ENCODE measurements around the gene HTRA3. TPM values are rescaled to one million over a fixed set of nuclear protein-coding genes. Genes with fewer than 3 reads are reported as not detected.

HTRA3 gene
- polyA plus RNA-seq, 3 donors from 2014 or later, result not detected

DNA sequence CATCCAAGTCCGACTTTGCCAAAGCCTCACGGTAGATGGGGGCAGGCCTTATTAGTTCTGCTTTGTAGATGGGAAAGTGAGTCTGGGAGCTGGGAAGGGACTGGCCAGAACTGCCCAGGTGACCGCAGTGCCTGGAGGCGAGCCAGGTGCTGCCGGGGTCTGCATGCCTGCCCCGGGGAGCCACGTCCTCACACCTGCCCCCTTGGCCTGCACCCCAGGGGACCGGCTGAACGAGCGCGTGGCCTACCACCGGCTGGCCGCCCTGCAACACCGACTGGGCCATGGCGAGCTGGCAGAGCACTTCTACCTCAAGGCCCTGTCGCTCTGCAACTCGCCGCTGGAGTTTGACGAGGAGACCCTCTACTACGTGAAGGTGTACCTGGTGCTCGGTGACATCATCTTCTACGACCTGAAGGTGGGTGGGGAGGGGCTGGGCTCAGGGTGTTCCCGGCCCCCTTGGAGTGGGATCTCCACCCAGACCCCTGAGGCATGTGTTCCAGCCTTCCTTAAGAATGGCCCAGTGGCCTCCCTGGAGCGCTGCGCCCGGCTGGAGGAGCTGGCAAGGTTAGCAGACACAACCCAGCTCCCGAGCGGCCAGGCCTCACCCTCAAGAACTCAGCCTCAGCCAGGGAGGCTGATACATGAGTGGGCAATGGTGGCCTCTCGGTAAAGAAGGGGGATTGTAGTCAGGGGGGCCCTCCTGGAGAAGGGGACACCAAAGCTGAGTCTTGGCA, 32.1 kb upstream of the HTRA3 start:
- Mint-ChIP-seq H3K27ac (no peak overlapping the region), H3K4me1 (peaks cover 0 to 10% of the 10 kb centered on the region in 2 donors), H3K36me3 (peaks cover 6 to 8% (median 6%) of the 10 kb centered on the region in 3 donors), H3K9me3 (peaks cover 0 to 2% (median 0%) of the 10 kb centered on the region in 6 donors), H3K27me3 (ENCODE audit: low read depth in 3 of 3) (peaks cover 0 to 1% (median 0%) of the 10 kb centered on the region in 3 donors), H3K4me3 (no peak overlapping the region)
- DNase-seq, result no peak

- Mint-ChIP-seq H3K9me3 (peaks cover 0 to 2% (median 0%) of the 10 kb centered on the region in 6 donors), H3K36me3 (peaks cover 6 to 8% (median 6%) of the 10 kb centered on the region in 3 donors), H3K4me1 (peaks cover 0 to 10% of the 10 kb centered on the region in 2 donors), H3K4me3 (no peak overlapping the region), H3K27ac (no peak overlapping the region), H3K27me3 (ENCODE audit: low read depth in 3 of 3) (peaks cover 0 to 1% (median 0%) of the 10 kb centered on the region in 3 donors)
- DNase-seq, result no peak
These were observed 31.5 kb upstream of the HTRA3 start for GRCh38 chr4:8238036-8238511.

DNA sequence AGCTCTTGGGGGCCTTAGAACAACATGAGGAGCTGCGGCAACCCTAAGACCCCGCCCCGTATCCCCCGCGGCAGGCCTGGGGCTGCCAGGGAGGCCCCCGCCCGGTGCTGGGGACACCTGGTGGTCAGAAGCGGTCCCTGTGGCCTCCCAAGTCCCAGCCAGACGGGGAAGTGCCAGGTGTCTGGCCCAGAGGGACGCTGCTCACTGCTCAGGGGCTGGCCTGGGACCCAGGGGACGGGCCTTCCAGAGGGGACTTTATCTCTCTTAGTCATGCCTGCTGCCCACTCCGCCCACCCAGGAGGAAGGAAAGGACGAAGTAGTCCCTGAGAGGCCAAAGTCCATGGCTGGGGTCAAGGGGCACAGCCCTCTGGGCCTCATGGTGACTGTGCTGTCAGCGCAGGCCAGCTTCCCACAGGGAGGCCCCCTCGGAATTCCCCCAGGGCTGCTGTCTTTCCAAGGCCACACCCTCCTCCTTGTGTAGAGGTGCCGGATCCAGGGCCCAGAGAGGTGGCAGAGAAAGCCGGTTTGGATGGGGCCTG, 31.0 kb upstream of the HTRA3 start:
- H3K9me3 Mint-ChIP-seq, result peaks cover 0 to 2% (median 0%) of the 10 kb centered on the region in 6 donors
- H3K27ac Mint-ChIP-seq, result no peak overlapping the region
- peaks cover 0 to 10% of the 10 kb centered on the region in 2 donors for H3K4me1 Mint-ChIP-seq
- peaks cover 0 to 1% (median 0%) of the 10 kb centered on the region in 3 donors for H3K27me3 Mint-ChIP-seq (ENCODE audit: low read depth in 3 of 3)
- peaks cover 6 to 8% (median 6%) of the 10 kb centered on the region in 3 donors for H3K36me3 Mint-ChIP-seq
- no peak for DNase-seq
- no peak overlapping the region for H3K4me3 Mint-ChIP-seq

- peaks cover 0 to 5% (median 0%) of the 10 kb centered on the region in 3 donors for H3K27me3 Mint-ChIP-seq (ENCODE audit: low read depth in 3 of 3)
- H3K4me3 Mint-ChIP-seq, result peak overlapping the region in 2 of 5 donors; percentile 21 to 50
- peaks cover 0 to 2% (median 0%) of the 10 kb centered on the region in 6 donors for H3K9me3 Mint-ChIP-seq
- H3K27ac Mint-ChIP-seq, result peak overlapping the region in 1 of 6 donors; percentile 66
- H3K36me3 Mint-ChIP-seq, result peaks cover 6 to 8% (median 6%) of the 10 kb centered on the region in 3 donors
- DNase-seq, result no peak
- H3K4me1 Mint-ChIP-seq, result peaks cover 0 to 10% of the 10 kb centered on the region in 2 donors
These were observed 30.3 kb upstream of the HTRA3 start for GRCh38 chr4:8239226-8239625.

DNA sequence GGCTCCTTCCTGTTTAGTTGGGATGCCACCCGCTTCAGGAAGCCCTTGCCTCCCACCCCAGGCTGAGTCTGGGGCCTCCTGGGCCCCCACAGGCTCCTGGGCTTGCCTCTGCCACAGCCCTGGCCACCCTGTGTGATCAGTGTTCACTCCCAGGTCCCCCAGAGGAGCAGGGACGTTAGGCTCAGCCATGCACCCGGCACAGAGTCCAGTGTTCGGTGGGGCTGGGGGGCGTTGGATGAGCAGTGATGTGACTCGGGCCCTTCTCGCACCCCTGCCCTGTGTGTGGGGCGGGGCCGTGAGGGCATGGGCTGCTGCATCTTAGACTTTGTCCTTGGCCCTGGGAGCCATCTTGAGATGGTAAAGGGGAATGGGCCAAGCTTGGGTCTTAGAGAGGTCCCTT, 29.9 kb upstream of the HTRA3 start:
- DNase-seq, result no peak

GRCh38 chr4:8240211-8241041, 29.1 kb upstream of the HTRA3 start:
- Mint-ChIP-seq H3K4me3 (no peak overlapping the region), H3K36me3 (peaks cover 6 to 8% (median 6%) of the 10 kb centered on the region in 3 donors), H3K4me1 (peaks cover 0 to 10% of the 10 kb centered on the region in 2 donors), H3K27ac (no peak overlapping the region), H3K27me3 (ENCODE audit: low read depth in 3 of 3) (peaks cover 0 to 5% (median 1%) of the 10 kb centered on the region in 3 donors), H3K9me3 (peaks cover 0 to 2% (median 0%) of the 10 kb centered on the region in 6 donors)
- no peak for DNase-seq

More for the DNA sequence above, 29.9 kb upstream of the HTRA3 start:
- Mint-ChIP-seq H3K9me3 (peaks cover 0 to 2% (median 0%) of the 10 kb centered on the region in 6 donors), H3K27me3 (ENCODE audit: low read depth in 3 of 3) (peaks cover 0 to 5% (median 0%) of the 10 kb centered on the region in 3 donors), H3K4me3 (no peak overlapping the region), H3K36me3 (peaks cover 6 to 8% (median 6%) of the 10 kb centered on the region in 3 donors), H3K27ac (no peak overlapping the region), H3K4me1 (peaks cover 0 to 10% of the 10 kb centered on the region in 2 donors)

- Mint-ChIP-seq H3K27me3 (ENCODE audit: low read depth in 3 of 3) (peaks cover 0 to 5% (median 5%) of the 10 kb centered on the region in 3 donors), H3K4me1 (peaks cover 0 to 10% of the 10 kb centered on the region in 2 donors), H3K27ac (no peak overlapping the region), H3K36me3 (peaks cover 6 to 8% (median 6%) of the 10 kb centered on the region in 3 donors), H3K9me3 (peaks cover 0 to 2% (median 0%) of the 10 kb centered on the region in 6 donors), H3K4me3 (peak overlapping the region in 1 of 5 donors; percentile 20)
- no peak for DNase-seq
These were observed 28.3 kb upstream of the HTRA3 start for GRCh38 chr4:8241211-8241779.

GRCh38 chr4:8241895-8242696, 27.5 kb upstream of the HTRA3 start:
- no peak overlapping the region for H3K27ac Mint-ChIP-seq
- peaks cover 0 to 6% (median 5%) of the 10 kb centered on the region in 3 donors for H3K27me3 Mint-ChIP-seq (ENCODE audit: low read depth in 3 of 3)
- no peak overlapping the region for H3K4me3 Mint-ChIP-seq
- H3K36me3 Mint-ChIP-seq, result peaks cover 6 to 8% (median 6%) of the 10 kb centered on the region in 3 donors
- peaks cover 0 to 2% (median 0%) of the 10 kb centered on the region in 6 donors for H3K9me3 Mint-ChIP-seq
- H3K4me1 Mint-ChIP-seq, result peaks cover 0 to 10% of the 10 kb centered on the region in 2 donors
- peak; percentile 63 to 66 (median 63) for DNase-seq

DNA sequence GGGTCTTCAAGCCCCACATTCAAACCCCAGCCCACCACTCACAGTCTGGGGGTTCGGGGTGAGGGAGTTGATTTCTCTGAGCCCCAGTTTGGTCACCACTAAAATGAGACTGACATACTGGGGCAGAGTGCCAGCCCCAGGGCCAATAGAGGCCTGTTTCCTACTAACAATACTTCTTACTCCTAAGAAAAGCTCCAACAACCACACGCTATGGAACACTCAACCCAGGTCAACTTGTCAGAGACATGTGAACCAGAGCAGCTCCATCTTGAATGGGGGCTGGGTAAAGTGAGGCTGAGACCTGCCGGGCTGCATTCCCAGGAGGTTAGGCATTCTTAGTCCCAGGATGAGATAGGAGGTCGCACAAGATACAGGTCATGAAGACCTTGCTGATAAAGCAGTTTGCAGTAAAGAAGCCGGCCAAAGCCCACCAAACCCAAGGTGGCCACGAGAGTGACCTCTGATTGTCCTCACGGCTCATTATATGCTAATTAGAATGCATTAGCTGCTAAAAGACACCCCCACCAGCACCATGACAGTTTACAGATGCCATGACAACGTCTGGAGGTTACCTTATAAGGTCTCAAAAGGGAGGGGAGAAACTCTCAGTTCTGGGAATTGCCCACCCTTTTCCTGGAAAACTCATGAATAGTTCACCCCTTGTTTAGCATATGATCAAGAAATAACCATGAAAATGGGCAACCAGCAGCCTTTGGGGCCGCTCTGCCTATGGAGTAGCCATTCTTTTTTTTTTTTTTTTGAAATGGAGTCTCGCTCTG, 26.6 kb upstream of the HTRA3 start:
- Mint-ChIP-seq H3K4me3 (no peak overlapping the region), H3K9me3 (peaks cover 0 to 2% (median 0%) of the 10 kb centered on the region in 6 donors), H3K27ac (peak overlapping the region in 1 of 6 donors; percentile 30), H3K36me3 (peaks cover 6 to 8% (median 6%) of the 10 kb centered on the region in 3 donors), H3K27me3 (ENCODE audit: low read depth in 3 of 3) (peaks cover 0 to 6% (median 5%) of the 10 kb centered on the region in 3 donors), H3K4me1 (peaks cover 0 to 10% of the 10 kb centered on the region in 2 donors)
- no peak for DNase-seq

DNA sequence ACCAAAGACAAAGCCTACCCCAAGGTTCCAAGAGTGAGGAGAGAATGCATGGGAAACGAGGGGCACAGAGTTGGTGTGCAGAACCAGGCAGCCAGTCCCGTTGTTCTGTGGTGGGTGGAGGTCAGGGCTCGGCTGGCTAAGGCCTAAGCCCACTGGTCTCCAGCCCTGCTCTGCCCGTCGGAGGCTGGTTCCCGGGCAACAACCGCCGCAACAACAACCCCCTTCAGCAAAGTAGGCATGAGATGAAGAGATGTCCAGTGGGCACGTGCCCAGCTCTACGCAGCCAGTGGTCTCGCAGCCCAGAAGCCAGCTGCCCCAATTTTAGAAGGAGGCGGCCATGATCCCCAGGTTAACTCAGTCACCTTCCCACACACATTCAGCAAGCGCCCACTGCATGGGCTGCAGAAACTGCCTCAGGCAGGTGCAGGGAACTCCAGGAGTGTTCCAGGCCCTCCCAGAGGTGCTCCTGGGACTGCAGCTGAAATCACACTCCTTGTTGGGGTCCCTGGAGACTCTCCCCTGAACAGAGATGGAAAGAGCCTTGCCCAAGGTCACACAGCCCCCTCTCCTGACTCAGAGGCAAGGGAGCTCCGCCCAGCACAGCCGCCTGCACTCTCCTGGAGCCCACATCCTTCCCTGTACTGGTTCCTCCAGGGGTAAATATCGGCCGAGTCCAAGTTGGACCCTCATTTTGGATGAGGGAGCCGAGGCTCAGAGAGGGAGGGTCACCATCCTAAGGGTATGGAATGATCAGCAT, 25.4 kb upstream of the HTRA3 start:
- DNase-seq, result no peak
- peaks cover 0 to 2% (median 0%) of the 10 kb centered on the region in 6 donors for H3K9me3 Mint-ChIP-seq
- H3K4me3 Mint-ChIP-seq, result no peak overlapping the region
- H3K27ac Mint-ChIP-seq, result peak overlapping the region in 1 of 6 donors; percentile 30
- peaks cover 0 to 10% of the 10 kb centered on the region in 2 donors for H3K4me1 Mint-ChIP-seq
- H3K27me3 Mint-ChIP-seq (ENCODE audit: low read depth in 3 of 3), result peaks cover 0 to 6% (median 5%) of the 10 kb centered on the region in 3 donors
- H3K36me3 Mint-ChIP-seq, result peaks cover 3 to 6% (median 3%) of the 10 kb centered on the region in 3 donors

- Mint-ChIP-seq H3K4me1 (peaks cover 0 to 10% of the 10 kb centered on the region in 2 donors), H3K9me3 (no peaks in the 10 kb centered on the region), H3K27me3 (ENCODE audit: low read depth in 3 of 3) (peaks cover 0 to 6% (median 5%) of the 10 kb centered on the region in 3 donors), H3K27ac (no peak overlapping the region), H3K36me3 (peaks cover 0 to 4% (median 0%) of the 10 kb centered on the region in 3 donors), H3K4me3 (no peak overlapping the region)
- DNase-seq, result no peak
These were observed 24.6 kb upstream of the HTRA3 start for GRCh38 chr4:8244931-8245460.
